NCI-H1092 treated with DMSO at 0.1 percent for 48 hours (cell line): ENCODE measurements around the gene PGS1.

Source experiments
- DNase-seq: peaks from one replicate; lab custom pipeline; 2025; lab: John Stamatoyannopoulos, UW

Gene PGS1

GRCh38 chr17:78427140-78427539, 48.7 kb downstream of the PGS1 start:
- DNase-seq = no peak

GRCh38 chr17:78428025-78428575, 49.7 kb downstream of the PGS1 start:
- DNase-seq = no peak

- no peak for DNase-seq
Measured at GRCh38 chr17:78428836-78429617, 50.6 kb downstream of the PGS1 start.

- no peak for DNase-seq
Measured at GRCh38 chr17:78429618-78429995, 51.2 kb downstream of the PGS1 start.

- DNase-seq = no peak
Measured at GRCh38 chr17:78430892-78431691, 52.6 kb downstream of the PGS1 start.

GRCh38 chr17:78431692-78431958, 53.2 kb downstream of the PGS1 start:
- no peak for DNase-seq

- DNase-seq = no peak
Measured at GRCh38 chr17:78432226-78433012, 54.0 kb downstream of the PGS1 start.

GRCh38 chr17:78433013-78433727, 54.7 kb downstream of the PGS1 start:
- DNase-seq = no peak

- DNase-seq = no peak
Measured at GRCh38 chr17:78433780-78434335, 55.4 kb downstream of the PGS1 start.

- DNase-seq = no peak
Measured at GRCh38 chr17:78434455-78435329, 56.2 kb downstream of the PGS1 start.

GRCh38 chr17:78435330-78436005, 57.0 kb downstream of the PGS1 start:
- no peak for DNase-seq

- no peak for DNase-seq
Measured at GRCh38 chr17:78437508-78438169, 59.2 kb downstream of the PGS1 start.

- DNase-seq = no peak
Measured at GRCh38 chr17:78438271-78438691, 59.8 kb downstream of the PGS1 start.

- no peak for DNase-seq
Measured at GRCh38 chr17:78438694-78439325, 60.4 kb downstream of the PGS1 start.

- no peak for DNase-seq
Measured at GRCh38 chr17:78441271-78441971, 63.0 kb downstream of the PGS1 start.

GRCh38 chr17:78442648-78443218, 64.3 kb downstream of the PGS1 start:
- no peak for DNase-seq

- no peak for DNase-seq
Measured at GRCh38 chr17:78444392-78444791, 65.9 kb downstream of the PGS1 start.

GRCh38 chr17:78446833-78447232, 68.4 kb downstream of the PGS1 start:
- DNase-seq = no peak
